Femur (tissue), 1 donor: ENCODE results near the gene MTR.
"Not testable (repeated sequence)": the region's sequence is repeated elsewhere in the genome, so short reads cannot be mapped to it uniquely, and the experiment has no call there.

Experiments used
- DNase-seq: peaks from one replicate; pipeline ENCODE4 v3.0.0-alpha.2; 2017

The MTR gene

GRCh38 chr1:236868625-236869467 is 73.8 kb downstream of the MTR start:
- DNase-seq = no peak

DNA sequence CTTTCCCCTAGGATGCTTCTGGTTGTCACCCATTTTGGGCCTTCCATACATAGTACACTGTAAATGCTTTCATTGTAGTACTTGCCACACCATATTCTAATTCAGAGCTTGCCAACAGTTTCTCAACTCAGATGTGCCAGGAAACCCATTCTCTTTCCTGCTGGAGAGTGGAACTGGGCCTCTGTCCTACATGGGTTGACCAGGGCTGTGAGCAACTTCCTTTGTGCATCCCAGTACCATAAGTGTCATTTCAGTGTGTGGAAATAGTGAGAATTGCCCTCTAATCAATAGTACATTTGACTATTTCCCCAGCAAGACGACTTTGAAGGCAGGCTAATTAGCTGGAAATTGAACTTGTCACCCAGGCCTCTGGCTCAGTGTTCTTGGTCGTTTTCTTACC is 74.8 kb downstream of the MTR start:
- DNase-seq = no peak

- no peak for DNase-seq
Observed at GRCh38 chr1:236870721-236871120, 75.6 kb downstream of the MTR start.

- no peak for DNase-seq
Observed at GRCh38 chr1:236872075-236872666, 77.1 kb downstream of the MTR start.

DNA sequence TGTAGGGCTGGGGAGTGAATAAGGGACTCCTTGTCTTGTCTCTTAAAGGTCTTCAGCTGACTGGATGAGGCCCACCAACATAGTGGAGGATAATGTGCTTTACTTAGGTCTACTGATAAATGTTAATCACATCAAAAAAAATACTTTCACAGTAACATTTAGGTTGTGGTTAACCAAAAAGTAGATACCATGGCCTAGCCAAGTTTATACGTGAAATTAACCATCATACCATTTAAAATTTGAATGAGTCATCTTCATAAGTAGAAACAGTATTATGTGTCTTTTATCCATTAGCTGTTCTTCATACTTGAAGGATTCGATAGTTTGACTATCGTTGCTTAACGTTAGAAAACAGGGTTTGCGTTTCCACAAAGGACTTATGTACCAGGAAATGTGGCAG is 80.9 kb downstream of the MTR start:
- no peak for DNase-seq

- DNase-seq = no peak
Observed at GRCh38 chr1:236877661-236878060, 82.6 kb downstream of the MTR start.

- no peak for DNase-seq
Observed at GRCh38 chr1:236880209-236880608, 85.1 kb downstream of the MTR start.

DNA sequence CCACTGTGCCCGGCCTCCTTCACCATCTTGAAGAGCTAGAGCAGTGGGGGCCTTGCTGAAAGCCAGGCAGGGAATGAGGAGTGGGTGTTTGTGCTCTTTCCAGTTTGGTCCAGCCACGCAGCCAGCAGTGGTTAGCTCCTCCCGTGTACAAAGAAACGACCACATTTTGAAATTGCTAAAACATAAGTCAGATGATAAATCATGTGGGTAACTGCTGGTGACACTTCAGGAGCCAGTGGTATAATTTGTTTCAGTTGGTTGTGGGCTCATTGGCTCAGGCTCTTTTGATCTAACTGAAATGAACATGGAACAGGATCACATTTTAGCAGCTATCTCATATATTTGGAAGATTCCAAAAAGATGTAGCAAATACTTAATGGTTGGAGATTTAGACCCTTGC is 87.6 kb downstream of the MTR start:
- DNase-seq = no peak

DNA sequence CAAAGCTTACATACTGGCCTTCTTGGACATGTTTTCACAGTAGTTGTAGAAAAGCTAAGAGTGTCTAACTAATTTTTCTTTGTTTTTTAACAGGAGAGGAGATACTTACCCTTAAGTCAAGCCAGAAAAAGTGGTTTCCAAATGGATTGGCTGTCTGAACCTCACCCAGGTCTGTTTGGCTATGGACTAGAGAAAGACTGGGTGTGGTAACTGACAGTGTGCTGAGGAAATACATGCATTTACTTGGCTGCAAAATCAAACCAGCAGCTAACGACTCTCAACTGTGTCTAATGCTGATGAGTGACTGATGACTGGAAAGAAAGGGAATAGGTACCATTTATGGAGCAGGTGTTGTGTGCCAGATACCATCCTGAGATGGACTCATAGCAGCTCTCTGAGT is 91.1 kb downstream of the MTR start:
- no peak for DNase-seq

DNA sequence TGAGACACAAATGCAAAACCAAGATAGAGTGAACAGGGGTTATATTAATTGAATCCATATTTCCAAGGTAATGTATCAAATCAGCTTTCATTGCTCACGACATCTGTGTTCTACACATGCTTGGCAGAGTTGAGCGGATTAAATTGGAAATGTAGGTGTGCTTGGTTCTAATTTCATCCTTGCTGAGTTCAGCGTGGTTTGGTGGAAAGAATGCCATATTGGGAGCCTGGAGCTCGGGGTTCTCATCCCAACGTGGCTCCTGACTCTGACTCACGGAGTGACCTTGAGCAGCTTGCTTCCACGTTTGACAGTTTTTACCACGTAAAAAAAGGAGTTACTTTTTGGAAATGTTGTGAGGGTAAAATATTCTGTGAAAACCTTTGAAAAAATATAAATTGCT is 92.0 kb downstream of the MTR start:
- no peak for DNase-seq

GRCh38 chr1:236888126-236888525 is 93.0 kb downstream of the MTR start:
- DNase-seq = no peak

GRCh38 chr1:236888903-236889302 is 93.8 kb downstream of the MTR start:
- no peak for DNase-seq

GRCh38 chr1:236890152-236891056 is 95.3 kb downstream of the MTR start:
- no peak for DNase-seq

DNA sequence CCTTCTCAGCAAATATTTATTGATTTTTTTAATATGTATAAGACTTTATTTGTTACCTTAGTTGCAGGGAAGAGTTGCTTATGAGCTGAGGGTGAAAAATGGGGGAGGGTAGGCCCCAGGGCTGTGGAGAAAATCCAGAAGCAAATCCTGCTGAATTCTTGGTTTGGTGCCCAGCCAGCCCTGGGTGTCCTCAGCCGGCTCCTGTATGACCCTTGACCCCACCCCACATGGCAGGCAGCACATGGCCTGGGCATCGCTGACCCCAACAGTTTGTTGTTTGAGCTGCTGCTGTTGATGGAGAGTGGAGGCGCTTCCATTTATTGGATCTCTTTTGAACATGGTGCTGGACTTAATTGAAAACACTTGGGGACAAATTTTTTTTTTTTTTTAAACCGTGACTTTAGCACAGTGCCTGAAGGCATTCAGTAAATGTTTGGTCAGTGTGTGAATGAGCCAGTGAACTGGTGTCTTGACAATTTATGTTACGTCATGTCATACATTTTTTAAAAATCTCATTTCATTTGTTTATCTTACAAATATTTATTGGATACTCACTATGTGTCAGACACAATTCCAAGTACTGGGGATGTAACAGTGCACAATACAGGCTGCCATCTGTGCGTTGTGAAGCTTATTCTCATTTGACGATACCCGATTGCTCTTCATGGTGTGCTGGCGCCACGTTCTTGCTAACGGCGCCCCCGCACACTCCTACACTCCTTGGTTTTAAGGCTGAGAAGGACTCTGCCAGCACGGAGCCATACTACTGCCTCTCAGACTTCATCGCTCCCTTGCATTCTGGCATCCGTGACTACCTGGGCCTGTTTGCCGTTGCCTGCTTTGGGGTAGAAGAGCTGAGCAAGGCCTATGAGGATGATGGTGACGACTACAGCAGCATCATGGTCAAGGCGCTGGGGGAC is 98.8 kb downstream of the MTR start:
- DNase-seq = no peak

GRCh38 chr1:236895665-236896387 is 100.7 kb downstream of the MTR start:
- no peak for DNase-seq

GRCh38 chr1:236896716-236897115 is 101.6 kb downstream of the MTR start:
- no peak for DNase-seq

DNA sequence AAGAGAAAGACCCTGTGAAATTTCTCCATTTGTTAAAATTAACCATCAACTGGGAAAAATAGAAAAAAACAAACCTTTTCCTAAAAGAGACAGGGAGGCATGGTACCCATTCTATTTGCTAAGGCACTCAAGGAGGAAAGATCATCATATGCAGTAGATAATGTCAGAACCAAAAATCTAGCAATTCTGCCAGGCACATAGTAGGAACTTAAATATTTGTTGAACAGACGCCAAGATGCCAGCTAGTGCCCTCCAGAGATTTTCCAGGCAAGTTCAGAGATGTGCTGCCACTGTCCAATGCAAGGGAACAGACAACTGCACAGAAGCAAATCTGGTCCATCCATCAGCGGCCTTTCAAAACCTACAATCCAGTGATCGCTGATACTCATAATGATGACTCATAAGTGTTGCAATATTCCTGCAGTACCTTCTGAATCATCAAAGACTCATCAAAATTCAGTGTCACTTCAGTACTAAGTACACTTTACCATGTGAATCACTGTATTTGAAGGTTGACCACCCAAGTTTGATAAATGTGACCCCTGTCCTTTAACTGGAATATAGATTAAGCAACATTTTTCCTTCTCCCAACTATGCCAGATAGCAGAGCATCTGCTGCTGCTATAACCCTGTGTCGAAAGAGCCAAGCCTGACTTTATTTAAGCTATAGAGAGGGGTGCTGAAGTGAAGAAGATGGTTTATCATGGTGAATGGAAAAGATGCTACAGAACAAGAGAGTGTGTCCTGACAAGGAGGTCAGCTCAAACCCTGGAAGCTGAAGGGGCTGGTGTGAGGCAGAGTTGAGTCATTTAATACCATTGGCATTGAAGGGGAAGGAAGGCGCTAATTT is 110.0 kb downstream of the MTR start:
- DNase-seq = no peak

DNA sequence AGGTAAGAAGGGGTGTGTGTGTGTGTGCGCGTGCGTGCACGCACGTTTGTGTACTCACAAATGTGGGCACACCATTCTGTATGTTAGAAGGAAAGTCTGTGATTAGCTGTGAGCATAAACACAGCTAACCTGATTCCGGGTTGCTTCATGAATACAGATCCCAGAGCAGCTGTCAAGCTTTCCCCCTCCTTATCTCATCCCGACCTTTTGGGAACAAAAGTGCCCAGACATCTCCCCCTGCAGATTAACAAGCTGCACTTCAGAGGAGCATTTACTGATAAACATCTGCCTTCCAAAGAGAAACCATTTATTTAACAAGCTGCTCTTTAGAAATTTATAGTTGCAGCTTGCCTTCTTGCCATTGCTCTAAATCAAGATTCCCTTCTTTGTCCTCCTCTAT is 112.1 kb downstream of the MTR start:
- no peak for DNase-seq

GRCh38 chr1:236908669-236909068 is 113.6 kb downstream of the MTR start:
- no peak for DNase-seq

DNA sequence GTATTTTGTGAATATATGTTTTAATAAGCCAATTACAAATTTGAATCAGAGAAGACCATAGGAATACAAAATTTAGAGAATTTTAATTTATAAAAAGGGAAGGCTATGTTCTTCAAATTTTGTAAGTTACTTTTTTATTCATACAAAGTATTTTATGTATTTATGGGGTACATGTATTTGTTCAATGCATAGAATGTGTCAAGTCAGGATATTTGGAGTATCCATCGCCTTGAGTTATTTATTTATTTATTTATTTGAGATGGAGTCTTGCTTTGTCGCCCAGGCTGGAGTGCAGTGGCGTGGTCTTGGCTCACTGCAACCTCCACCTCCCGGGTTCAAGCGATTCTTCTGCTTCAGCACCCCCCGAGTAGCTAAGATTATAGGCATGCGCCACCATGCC is 116.0 kb downstream of the MTR start:
- DNase-seq = not testable (repeated sequence)
